Fibroblast of lung (primary cell): ENCODE results near the gene ADCY5. TPM values are rescaled to one million over a fixed set of nuclear protein-coding genes. Genes with fewer than 3 reads are reported as not detected.

Source experiments
- DNase-seq, 2 donors: peaks; one replicate each; pipeline versions ENCODE4 v3.0.0 to v3.0.0-alpha.2; 2010; ENCODE audit warnings: low read depth in 2 of 2
- H2AFZ ChIP-seq: 2 replicates; pipeline ENCODE4 v1.5.1; 2012; ENCODE audit warnings: low read length, control low read depth, inconsistent platforms
- H3K27ac ChIP-seq: 2 replicates; pipeline ENCODE4 v1.5.1; 2011; ENCODE audit warnings: low read length, control low read depth; ENCODE audit not compliant: insufficient read depth
- H3K27me3 ChIP-seq: 2 replicates; pipeline ENCODE4 v1.5.1; 2011; ENCODE audit warnings: mild to moderate bottlenecking, low read length; ENCODE audit not compliant: control insufficient read depth, insufficient read depth
- H3K36me3 ChIP-seq: 2 replicates; pipeline ENCODE4 v1.5.1; 2011; ENCODE audit warnings: low read length; ENCODE audit not compliant: control insufficient read depth, insufficient read depth
- H3K4me1 ChIP-seq: 2 replicates; pipeline ENCODE4 v1.5.1; 2011; ENCODE audit warnings: low read length; ENCODE audit not compliant: control insufficient read depth, insufficient read depth; ENCODE audit errors: extremely low read depth
- H3K4me2 ChIP-seq: 2 replicates; pipeline ENCODE4 v1.5.1; 2011; ENCODE audit warnings: low read length, control low read depth; ENCODE audit not compliant: insufficient read depth; ENCODE audit errors: extremely low read depth
- H3K4me3 ChIP-seq, 4 experiments: fragments of 200-600 bp in 1 of 4; sonication (generic) in 1 of 4; replicated peaks in 1 of 4; 2 replicates each; pipeline ENCODE4 v1.5.1; 2011 to 2016; ENCODE audit warnings: low read length in 4 of 4, low read depth in 3 of 4, mild to moderate bottlenecking in 3 of 4, control low read depth in 2 of 4, inconsistent platforms in 1 of 4, mixed read lengths in 1 of 4; ENCODE audit not compliant: insufficient read depth in 1 of 4; ENCODE audit errors: control extremely low read depth in 1 of 4
- H3K79me2 ChIP-seq: 2 replicates; pipeline ENCODE4 v1.5.1; 2012; ENCODE audit warnings: mild to moderate bottlenecking, low read length, inconsistent platforms; ENCODE audit not compliant: control insufficient read depth, insufficient read depth
- H3K9ac ChIP-seq: 2 replicates; pipeline ENCODE4 v1.5.1; 2011; ENCODE audit warnings: mild to moderate bottlenecking, low read length, control low read depth; ENCODE audit not compliant: insufficient read depth
- H3K9me3 ChIP-seq: 2 replicates; pipeline ENCODE4 v1.5.1; 2012; ENCODE audit warnings: low read depth, low read length; ENCODE audit not compliant: control insufficient read depth, insufficient read depth
- H4K20me1 ChIP-seq: 2 replicates; pipeline ENCODE4 v1.5.1; 2011; ENCODE audit warnings: low read length; ENCODE audit not compliant: control insufficient read depth, insufficient read depth; ENCODE audit errors: extremely low read depth
- EZH2 ChIP-seq: IDR thresholded peaks from 2 replicates; pipeline ENCODE4 v1.5.1; 2012; ENCODE audit warnings: low read length, control low read depth, mild to moderate bottlenecking; ENCODE audit errors: missing control alignments
- polyA plus RNA-seq, 2 donors: library from polyadenylated mRNA; depleted of rRNA in 1 of 2; stranded (reverse) in 1 of 2; unstranded in 1 of 2; fragments of >200 nt; gene quantifications; 2 replicates each; pipeline ENCODE4 v1.2.1, GENCODE V29; 2011 to 2012; ENCODE audit warnings: missing spikeins in 1 of 2
- total RNA-seq: library from RNA; depleted of rRNA; stranded (reverse); fragments of >200 nt; gene quantifications from 2 replicates; pipeline ENCODE4 v1.2.1, GENCODE V29; 2014
- TF ChIP-seq, protein P1 (sequence below), 2 donors: IDR thresholded peaks in 1 of 2; conservative IDR thresholded peaks in 1 of 2; 1 replicate in 1 of 2; 2 replicates in 1 of 2; pipeline ENCODE4 v1.5.1; 2011 to 2012; ENCODE audit warnings: low read length in 2 of 2, control low read depth in 1 of 2, inconsistent platforms in 1 of 2, low read depth in 1 of 2, mild to moderate bottlenecking in 1 of 2

Gene ADCY5
- total and polyA plus RNA-seq, 2 donors (not counting 1 experiment from before 2014, with no cell fraction given) = 0.11 to 0.50 TPM

DNA sequence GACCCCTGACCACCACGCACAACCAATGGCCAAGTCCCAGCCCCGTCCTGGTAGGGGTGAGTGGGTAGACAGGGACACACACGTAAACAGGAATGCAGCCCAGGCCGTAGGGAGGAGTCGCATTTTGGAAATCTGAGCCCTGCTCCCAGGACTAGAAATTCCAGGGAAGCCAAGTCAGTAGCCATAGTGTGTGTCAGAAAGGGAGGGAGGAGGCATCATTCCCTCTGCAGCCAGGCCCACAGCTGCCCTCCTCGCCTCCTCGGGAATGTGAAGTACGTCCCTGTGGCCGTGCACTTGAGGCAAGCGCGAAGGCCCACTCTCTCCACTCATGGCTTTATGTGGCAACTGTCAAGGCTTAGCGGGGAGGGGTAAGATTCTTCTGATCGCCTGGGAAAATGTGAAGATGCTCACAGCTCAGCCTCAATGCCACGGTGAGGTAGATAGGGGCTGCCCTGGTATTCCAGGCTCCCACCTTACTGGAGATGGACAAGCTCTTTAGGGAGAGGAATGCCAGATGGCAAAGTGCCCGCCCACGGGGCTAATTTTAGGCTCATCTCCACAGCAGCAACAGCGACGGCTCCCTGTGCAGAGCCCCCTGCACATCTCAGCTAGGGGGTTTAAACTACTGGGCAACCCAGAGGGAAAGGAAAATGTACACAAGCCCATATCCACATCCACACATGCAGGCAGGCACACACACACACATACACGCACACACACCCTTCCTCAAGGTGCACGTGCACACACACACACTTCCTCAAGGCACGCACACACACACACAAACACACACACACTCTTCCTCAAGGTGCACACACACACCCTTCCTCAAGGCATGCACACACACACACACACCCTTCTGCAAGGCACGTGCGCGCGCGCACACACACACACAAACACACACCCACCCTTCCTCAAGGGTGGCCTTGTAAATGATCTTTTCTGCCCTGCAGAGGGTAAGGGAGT lies 65.5 kb downstream of the ADCY5 start:
- no peaks in the 10 kb centered on the region for H3K9me3 ChIP-seq
- no peaks in the 10 kb centered on the region for H4K20me1 ChIP-seq
- H3K4me3 ChIP-seq = no peak overlapping the region
- H3K4me2 ChIP-seq = no peak overlapping the region
- no peak overlapping the region for H3K9ac ChIP-seq
- H3K27ac ChIP-seq = no peak overlapping the region
- no peaks in the 10 kb centered on the region for H3K36me3 ChIP-seq
- H3K27me3 ChIP-seq = peaks cover 7% of the 10 kb centered on the region
- no peak overlapping the region for H2AFZ ChIP-seq
- DNase-seq = peak; percentile 12 to 87
- H3K79me2 ChIP-seq = no peaks in the 10 kb centered on the region
- H3K4me1 ChIP-seq = no peaks in the 10 kb centered on the region
- no peak for TF ChIP-seq EZH2
- TF ChIP-seq, protein P1, sequence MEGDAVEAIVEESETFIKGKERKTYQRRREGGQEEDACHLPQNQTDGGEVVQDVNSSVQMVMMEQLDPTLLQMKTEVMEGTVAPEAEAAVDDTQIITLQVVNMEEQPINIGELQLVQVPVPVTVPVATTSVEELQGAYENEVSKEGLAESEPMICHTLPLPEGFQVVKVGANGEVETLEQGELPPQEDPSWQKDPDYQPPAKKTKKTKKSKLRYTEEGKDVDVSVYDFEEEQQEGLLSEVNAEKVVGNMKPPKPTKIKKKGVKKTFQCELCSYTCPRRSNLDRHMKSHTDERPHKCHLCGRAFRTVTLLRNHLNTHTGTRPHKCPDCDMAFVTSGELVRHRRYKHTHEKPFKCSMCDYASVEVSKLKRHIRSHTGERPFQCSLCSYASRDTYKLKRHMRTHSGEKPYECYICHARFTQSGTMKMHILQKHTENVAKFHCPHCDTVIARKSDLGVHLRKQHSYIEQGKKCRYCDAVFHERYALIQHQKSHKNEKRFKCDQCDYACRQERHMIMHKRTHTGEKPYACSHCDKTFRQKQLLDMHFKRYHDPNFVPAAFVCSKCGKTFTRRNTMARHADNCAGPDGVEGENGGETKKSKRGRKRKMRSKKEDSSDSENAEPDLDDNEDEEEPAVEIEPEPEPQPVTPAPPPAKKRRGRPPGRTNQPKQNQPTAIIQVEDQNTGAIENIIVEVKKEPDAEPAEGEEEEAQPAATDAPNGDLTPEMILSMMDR (conservative IDR thresholded peaks at IDR 0.05 in 1 of 2, IDR thresholded peaks at IDR 0.05 in 1 of 2; ENCODE audit: low read depth in 1 of 2, low read length in 2 of 2) = no peak

- Histone ChIP-seq H3K79me2 (no peaks in the 10 kb centered on the region), H3K4me2 (no peak overlapping the region), H3K27ac (no peak overlapping the region), H3K4me1 (no peaks in the 10 kb centered on the region), H3K36me3 (no peaks in the 10 kb centered on the region), H3K27me3 (peaks cover 11% of the 10 kb centered on the region), H3K4me3 (no peak overlapping the region), H2AFZ (no peak overlapping the region), H3K9ac (no peak overlapping the region), H3K9me3 (no peaks in the 10 kb centered on the region), H4K20me1 (no peaks in the 10 kb centered on the region)
- DNase-seq = no peak
- no peak for TF ChIP-seq EZH2
- TF ChIP-seq, protein P1 (conservative IDR thresholded peaks at IDR 0.05 in 1 of 2, IDR thresholded peaks at IDR 0.05 in 1 of 2; ENCODE audit: low read depth in 1 of 2, low read length in 2 of 2) = no peak
Measured at GRCh38 chr3:123380261-123380660, 68.6 kb downstream of the ADCY5 start.

- H3K4me1 ChIP-seq = no peaks in the 10 kb centered on the region
- no peaks in the 10 kb centered on the region for H3K9me3 ChIP-seq
- TF ChIP-seq, protein P1 (conservative IDR thresholded peaks at IDR 0.05 in 1 of 2, IDR thresholded peaks at IDR 0.05 in 1 of 2; ENCODE audit: low read depth in 1 of 2, low read length in 2 of 2) = no peak
- TF ChIP-seq EZH2 = no peak
- no peak overlapping the region for H3K4me2 ChIP-seq
- peaks cover 12% of the 10 kb centered on the region for H3K27me3 ChIP-seq
- H3K79me2 ChIP-seq = no peaks in the 10 kb centered on the region
- H3K9ac ChIP-seq = no peak overlapping the region
- no peaks in the 10 kb centered on the region for H3K36me3 ChIP-seq
- no peak overlapping the region for H3K4me3 ChIP-seq
- no peak overlapping the region for H3K27ac ChIP-seq
- H2AFZ ChIP-seq = no peak overlapping the region
- H4K20me1 ChIP-seq = no peaks in the 10 kb centered on the region
- no peak for DNase-seq
Measured at GRCh38 chr3:123379041-123379830, 69.7 kb downstream of the ADCY5 start.
